HG03095 (cell line): ENCODE results near the gene UCHL3.
A peak's percentile ranks its signal among the peaks of the same experiment; 100 is the strongest.
"Not testable (repeated sequence)": the region's sequence is repeated elsewhere in the genome, so short reads cannot be mapped to it uniquely, and the experiment has no call there.

Experiments used
- ATAC-seq: cut with Tn5 transposase; IDR thresholded peaks from one replicate; pipeline ENCODE4 v1.9.1; 2021; ENCODE audit warnings: moderate library complexity; ENCODE audit not compliant: unreplicated experiment

UCHL3 gene

DNA sequence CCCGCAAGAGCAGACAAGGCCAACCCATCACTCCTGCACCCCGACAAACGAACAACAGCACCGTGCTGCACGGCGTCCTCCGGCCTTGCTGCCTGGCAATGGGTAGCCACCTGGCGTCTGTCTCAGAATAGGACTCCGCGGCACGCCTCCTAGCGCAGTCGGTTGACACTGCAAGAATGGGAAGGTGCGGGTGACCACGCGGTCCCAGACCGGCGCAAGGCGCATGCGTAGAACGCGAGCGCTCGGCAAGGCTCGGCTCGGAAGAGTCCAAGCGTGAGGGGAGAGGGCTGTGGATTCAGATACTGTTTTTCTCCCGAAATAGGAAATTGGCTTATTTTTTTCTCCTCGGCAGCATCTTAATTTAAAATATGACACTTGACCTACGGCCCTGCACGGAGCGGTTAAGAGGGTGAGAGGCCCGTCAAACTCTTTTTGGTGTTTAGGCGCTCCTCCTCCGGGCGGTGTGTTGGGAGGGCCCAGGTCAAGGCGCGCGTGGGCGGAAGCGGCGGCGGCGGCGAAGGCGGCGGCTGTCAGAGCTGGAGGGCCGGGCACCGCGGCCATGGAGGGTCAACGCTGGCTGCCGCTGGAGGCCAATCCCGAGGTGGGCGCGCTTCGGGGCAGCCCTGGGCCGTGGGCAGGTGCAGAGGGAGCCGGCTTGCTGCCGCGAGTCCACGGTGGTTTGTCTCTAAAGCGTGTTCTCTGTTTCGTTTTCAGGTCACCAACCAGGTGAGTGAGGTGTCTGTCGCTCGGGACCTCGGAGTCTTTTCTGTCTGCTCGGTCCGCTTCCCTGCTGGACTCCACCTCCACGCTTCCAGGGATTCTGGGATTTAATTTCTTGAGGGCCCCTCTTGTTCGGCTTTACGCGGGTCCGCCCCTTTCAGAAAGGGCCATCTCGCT lies at the start of gene UCHL3:
Gene UCHL3 (plus strand): TSS at position 530 of the 897 bp plus-strand sequence. CDS start 30 bp downstream, at position 560.
- peak; percentile 97 for ATAC-seq

DNA sequence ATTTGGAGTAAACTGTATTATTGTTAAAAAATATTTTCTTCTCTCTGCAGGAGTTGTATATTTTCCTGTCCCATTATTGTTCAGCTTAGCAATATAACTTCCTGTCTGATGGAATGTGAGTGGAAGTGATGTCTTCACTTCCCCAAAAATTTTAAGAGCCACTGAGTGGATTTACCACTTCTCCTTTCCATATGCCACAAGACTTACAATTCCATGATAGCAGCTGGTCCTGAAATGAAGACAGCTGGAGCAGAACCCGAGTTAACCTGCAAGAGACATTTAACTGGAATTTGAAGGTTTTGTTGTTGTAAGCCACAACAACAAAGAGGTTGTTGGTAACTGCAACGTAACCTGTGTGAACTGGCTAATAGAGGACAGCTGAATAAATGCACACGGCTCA lies 44.3 kb upstream of the UCHL3 start:
- ATAC-seq = no peak

DNA sequence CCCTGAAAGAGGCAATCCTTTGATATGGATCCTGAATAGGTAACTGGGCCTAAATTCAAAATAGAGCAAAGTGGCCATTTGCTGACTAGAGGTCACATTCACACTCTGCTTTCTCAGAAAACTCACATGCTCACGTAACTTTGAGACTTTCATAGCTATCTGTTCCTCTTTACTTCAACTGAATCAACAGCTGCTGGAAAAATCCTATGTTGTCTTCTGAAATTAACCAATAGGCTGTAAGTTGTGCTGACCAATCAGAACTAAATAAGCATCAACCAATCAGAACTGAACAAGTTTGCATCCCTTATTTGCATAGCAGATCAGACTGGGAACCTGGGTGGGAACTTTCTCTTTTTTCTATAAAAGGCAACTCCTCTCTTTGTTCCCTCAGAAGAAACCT lies 43.6 kb upstream of the UCHL3 start:
- no peak for ATAC-seq

DNA sequence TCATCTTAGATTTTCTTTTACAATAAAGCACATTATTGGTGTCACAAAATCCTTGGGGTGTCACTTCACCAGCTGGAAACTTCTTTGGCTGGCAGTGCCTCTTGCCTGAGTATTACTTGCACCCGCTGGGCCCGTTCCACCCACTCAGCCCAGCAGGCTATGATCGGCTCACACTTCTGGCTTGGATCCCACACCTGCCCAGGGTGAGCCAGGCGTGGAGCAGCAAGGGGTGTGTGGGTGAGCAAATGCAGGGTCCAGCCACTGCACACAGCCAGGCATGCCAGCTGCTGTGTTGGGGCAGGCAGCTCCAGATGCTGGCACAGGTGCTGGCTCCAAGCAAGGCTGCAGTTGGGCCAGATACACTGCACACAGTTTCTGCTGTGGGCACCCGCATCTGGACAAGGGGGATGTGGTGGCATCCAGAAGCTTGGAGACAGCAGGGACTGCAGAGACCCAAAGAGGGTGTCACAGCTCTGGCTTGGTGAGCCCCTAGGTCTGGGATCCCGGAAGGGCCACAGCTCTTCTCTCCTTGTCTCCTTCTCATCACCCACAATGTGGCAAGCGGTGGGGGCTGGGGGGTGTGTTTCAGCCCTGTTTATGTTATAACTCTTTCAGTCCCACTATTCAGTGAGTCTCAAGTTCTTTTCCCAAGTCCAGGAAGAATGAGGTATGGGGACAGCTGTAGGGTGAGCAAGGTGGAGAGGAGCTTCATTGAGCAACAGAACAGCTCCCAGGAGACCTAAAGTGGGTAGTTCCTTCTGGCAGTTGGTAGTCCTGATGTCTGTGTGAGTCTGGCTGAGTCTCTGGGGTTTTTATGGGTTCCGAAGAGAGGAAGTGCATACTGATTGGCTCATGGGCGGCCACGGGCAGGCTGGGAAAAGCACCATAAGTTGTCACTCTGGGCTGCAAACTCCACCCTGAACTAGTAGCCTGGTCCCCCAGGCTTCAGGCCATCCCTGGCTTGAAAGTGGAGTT lies 42.3 kb upstream of the UCHL3 start:
- ATAC-seq = no peak

DNA sequence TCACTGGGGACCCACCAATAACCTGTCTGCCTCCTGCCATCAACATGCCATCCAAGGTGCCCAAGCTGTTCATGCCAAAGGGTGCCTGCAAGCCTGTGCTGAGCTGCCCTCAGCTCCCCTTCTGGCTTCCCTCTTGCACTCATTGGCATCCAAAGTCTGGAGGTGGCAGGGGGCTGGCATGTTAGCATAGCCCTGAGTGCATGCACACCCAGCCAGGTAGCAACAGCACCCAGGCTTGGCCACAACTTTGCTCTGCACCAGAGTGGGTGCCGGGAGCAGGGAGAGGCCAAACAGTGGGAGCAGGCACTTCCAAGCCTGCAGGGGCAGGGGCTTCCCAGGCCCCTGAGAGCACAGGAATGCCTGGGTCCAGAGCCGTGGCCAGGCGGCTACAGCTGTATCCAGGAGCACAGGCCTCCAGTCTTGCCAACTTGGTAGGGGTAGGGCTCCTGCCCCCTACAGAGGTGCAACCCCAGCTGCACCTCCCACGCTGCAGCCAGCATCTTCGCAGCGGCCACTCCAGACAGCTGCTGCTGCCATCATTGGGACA lies 41.5 kb upstream of the UCHL3 start:
- no peak for ATAC-seq

DNA sequence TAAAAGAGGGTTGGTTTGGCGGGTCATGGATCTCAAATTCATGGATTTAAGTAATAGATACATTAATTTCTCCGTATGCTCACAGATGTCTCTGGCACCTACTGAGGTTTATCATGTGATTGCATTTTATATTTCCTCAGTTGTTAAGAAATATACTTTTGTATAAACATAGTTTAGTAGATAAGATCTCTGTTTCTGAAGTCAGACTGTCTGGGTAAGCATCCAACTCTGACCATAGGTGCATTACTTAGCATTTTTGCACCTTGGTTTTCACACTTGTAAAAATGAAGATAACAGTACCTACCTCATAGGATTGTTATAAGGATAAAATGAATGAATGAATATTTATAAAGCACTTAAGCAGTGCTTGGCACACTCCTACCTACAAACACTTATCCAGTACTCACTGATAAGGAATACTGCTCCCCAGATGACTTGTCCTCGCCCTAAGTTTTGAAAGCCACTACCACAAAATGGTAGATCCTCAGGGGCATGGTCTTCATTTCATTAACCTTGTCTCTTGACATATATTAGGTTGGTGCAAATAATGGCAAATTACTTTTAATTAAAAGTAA lies 38.5 kb upstream of the UCHL3 start:
- no peak for ATAC-seq

DNA sequence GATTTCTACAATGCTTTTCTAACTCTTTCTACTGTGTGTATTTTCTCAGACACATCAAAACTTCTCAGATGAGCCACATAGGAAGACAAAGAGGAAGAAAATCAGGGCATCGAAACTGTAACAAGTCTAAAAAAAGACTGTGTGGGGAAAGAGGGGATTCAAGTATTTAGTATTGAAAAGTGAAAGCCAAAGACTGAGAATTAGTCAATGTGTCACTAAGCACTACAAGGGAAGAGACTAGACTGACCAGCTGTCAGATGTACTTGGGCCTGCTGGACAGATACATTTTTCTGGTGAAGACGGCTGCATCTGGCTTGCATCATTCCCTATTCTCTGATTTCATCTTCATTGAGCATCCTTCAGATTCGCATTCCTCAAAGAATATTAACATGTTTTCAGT lies 37.3 kb upstream of the UCHL3 start:
- peak; percentile 91 for ATAC-seq

DNA sequence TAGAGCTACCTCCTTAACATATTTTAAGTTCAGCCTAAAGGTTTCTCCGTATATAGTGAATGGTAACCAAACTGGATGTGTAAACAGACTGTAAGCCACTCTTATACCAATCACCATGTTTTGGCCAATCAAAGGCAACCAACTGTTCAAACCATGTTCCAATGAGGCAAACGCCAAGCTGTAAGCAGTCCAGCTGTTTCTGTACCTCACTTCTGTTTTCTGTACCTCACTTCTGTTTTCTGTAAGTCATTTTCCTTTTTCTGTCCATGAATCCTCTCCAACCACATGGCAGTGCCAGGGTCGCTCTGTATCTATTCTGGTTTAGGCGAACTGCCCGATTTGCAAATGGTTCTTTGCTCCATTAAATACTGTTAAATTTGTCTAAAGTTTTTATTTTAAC lies 36.3 kb upstream of the UCHL3 start:
- no peak for ATAC-seq

DNA sequence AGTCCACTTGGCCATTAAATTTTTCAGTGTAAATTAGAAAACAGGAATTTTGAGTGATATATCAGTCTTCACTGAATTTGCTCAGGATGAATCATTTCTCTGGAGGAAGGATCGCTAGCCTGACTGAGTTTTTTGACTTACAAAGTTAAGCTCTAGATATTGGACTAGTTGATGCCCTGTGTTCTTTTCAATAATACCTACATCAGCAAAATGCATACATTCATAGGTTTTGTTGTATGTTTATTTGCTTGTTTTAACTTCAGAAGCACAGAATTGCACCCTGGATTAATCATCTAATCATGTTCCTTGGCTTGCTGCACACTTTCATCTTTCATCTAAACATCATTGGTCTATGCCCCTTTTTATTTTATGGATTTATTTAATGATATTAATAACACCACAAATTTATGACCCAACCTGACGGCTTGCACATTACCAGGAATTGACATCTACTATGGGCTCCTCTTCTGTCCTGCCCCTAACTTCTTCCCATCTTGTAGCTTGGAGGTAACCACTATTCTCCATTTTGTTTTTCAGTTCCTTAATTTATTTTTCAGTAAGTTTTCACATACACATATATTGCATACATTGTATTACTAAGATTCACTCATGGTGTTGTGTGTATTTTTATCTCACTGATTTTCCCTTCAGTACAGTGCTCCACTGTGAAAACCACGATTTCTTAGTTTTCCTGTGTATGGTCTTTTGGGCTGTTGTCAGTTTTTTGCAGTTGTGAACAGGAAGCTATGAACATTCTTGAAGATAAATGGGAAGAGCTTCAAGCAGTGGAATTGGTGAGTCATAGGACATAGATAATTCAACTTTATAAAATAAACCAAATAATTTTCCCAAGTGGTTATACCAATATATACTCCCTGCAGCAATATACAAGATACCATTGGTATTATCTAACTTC lies 35.3 kb upstream of the UCHL3 start:
- no peak for ATAC-seq

DNA sequence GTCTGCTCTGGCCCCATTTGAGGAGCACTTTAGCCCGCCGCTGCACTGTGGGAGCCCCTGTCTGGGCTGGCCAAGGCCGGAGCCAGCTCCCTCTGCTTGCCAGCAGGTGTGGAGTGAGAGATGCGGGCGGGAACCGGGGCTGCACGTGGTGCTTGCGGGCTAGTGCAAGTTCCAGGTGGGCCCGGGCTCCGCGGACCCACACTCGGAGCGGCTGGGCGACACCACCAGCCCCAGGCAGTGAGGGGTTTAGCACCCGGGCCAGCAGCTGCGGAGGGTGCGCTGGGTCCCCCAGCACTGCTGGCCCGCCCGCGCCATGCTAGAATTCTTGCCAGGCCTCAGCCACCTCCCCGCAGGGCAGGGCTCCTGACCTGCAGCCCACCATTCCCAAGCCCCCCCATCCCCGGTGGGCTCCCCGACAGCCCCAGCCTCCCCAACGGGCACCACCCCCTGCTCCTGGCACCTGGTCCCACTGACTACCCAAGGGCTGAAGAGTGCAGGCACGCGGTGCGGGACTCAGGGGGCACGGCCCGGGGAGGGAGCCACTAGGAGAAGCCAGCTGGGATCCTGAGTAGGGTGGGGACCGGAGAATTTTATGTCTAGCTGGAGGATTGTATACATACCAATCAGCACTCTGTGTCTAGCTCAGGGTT lies 31.0 kb upstream of the UCHL3 start:
- ATAC-seq = no peak

DNA sequence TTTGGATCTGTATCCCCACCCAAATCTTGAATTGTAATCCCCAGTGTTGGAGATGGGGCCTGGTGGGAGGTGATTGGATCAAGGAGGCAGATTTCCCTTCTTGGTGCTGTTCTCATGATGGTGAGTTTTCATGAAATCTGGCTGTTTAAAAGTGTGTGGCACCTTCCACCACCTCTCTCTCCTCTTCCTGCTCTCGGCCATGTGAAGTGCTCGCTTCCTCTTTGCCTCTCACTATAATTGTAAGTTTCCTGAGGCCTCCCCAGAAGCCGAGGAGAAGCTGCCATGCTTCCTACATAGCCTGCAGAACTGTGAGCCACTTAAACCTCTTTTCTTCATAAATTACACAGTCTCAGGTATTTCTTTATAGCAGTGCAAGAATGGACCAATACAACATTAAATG lies 27.6 kb upstream of the UCHL3 start:
- no peak for ATAC-seq

DNA sequence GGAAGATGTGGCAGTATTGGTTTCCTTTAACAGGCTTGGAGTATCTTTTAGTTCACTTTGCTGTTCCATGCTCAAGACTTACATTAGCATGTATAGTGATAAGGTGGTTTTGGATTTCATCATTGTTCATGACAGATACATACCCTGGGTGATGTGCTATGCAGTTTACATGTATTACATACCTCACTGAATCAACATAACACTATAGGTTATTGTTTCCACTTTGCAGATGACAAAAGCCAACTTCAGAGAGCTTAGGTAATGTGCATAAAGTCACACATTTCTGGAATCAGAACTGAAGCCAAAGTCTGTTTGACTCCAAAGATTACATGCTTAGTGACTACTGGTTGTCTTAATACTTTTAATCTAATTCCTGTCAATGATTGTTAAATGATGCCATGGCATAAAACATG lies 19.0 kb upstream of the UCHL3 start:
- ATAC-seq = no peak

DNA sequence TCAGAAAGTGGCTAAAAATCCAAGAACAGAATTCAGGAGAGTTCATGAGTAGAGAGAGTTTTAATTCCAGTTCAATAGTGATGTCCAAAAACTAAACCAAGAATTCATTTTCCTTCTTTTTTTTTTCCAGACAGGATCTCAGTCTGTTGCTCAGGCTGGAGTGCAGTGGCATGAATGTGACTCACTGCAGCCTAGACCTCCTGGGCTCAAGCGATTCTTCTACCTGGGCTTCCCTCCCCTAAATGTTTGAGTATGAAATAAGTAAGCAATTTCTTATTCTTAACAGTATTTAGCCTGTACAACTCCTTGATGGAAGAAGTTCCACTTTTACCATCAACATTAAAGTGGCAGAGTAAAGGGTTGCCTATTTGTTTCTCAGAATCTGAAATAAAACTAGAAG lies 15.7 kb upstream of the UCHL3 start:
- no peak for ATAC-seq

DNA sequence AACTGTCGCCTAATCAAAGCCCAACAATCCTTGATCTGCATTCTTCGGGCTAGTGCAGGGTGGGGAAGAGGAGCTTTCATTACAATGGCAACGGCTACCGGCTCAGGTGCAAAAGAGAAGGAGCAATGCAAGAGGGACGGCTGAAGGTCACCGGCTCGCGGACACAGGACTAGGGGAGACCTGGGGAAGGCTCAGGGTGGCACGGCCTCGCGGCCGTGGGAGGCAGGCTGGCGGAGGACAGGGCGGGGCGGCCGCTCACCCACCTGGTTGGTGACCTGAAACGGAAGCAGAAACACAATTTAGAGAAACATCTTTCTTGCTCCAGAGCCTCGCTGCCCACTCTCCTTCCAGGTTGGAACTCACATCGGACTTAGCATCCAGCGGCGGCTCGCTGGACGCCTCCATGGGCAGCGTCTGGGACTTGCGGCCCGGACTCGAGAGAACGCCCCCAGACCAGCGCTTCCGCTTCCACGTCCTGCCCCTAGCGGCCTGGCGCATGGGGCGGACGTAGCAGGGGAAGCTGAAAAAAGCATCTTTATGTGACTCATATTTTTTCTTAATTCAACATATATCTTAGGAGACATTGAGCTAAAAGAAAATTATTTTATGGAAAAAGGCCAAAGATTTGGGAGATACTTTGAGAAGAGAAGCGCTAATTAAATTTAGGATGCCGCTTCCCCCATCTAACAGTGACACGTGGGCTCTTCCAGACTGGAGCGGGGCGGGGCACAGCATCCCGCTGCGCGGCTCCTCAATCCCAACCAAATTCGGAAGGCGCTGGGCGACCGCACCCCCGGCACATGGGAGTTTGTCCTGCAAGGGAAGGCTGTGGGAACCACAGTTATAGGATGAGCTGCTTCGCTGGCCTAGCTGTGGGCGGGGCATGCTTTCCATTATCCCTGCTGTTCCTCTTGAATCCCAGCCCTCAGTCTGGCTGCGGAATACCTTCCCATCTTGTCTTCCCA lies 11.9 kb upstream of the UCHL3 start, which contains the start of gene COMMD6:
Gene COMMD6 (minus strand): TSS at position 441 of the 965 bp plus-strand sequence. CDS start 36 bp downstream, at position 405.
- peak; percentile 98 for ATAC-seq

DNA sequence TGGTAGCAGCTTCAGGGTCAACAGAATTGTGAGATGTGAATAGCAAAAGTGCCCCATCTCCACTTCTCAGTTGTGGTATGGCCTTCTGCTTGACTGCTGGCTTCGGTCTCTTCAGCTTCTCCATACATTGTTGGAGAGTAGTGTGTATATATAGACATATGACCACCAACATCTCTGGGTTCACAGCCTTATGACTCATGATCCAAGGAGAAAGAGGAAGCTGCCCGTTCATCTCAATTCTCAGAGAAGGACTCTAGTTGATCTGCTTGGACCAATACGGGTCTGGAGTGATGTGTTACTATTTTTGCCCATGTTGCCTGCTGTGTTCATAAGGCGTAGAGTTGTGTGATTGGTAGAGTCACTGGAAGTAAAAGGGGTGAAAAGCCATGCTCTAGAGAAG lies 8.3 kb upstream of the UCHL3 start:
- ATAC-seq = no peak

DNA sequence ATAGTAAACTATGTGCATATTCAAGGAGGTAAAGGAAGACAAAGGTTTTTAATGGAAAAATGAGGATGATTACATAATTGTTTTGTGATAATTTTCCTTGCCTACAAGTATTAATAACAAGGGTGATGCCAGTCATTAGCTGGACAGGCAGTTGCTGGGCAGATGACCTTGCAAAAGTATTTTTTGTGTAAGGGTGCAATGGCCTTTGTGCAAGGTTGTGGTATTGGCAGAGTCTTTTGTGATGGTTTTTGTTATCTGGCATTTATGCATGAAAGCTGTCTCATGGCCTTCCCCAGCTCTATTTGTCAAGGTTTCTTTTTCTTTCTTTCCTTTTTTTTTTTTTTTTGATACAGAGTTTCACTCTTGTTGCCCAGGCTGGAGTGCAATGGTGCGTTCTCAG lies 7.6 kb upstream of the UCHL3 start:
- ATAC-seq = no peak

DNA sequence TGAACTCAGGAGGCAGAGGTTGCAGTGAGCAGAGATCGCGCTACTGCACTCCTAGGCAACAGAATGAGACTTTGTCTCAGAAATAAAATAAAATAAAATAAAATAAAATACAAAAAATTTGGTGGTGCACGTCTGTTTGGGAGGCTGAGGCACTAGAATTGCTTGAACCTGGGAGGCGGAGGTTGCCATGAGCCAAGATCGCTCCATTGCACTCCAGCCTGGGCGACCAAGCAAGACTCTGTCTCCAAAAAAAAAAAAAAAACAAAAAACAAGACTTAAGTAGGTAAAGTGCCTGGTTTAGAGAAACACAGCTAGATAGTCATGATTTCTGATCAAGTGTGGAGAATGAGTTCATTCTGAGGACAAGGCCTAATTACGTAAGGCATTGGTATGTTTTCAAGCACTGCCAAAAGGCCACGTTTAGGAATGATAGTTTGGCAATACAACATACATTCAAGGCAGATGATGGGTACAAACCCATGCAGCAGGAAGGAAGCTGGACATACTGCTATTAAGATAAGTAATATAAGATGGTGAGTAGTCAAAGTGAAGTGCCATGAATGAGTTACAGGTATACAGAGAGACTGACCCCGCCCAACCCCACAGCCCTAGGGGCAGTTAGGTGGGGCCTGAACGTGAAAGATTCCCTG lies 4.8 kb upstream of the UCHL3 start:
- no peak for ATAC-seq

DNA sequence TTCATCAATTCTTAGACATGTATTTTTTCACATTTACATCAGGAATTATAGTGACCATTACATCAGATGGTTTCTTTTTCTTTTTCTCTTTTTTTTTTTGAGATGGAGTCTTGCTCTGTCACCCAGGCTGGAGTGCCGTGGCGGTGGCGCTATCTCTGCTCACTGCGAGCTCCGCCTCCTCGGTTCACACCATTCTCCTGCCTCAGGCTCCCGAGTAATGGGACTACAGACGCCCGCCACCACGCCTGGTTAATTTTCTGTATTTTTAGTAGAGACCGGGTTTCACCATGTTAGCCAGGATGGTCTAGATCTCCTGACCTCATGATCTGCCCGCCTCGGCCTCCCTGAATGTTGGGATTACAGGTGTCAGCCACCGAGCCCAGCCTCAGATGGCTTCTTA lies 4.2 kb upstream of the UCHL3 start:
- not testable (repeated sequence) for ATAC-seq
